IMR-90 (cell line): ENCODE measurements around the gene SDK1.

Experiments used
- POLR2A ChIP-seq: IDR thresholded peaks from 2 replicates; pipeline ENCODE4 v1.6.1; 2012; ENCODE audit warnings: mild to moderate bottlenecking, low read depth, low read length
- RFX5 ChIP-seq: IDR thresholded peaks from 2 replicates; pipeline ENCODE4 v1.8.0; 2012; ENCODE audit warnings: low read depth, mild to moderate bottlenecking, low read length, moderate library complexity
- TF ChIP-seq, protein P1 (sequence below): conservative IDR thresholded peaks from 2 replicates; pipeline ENCODE4 v1.5.1; 2012; ENCODE audit warnings: mild to moderate bottlenecking, low read depth, low read length, improper control_type of control experiment

GRCh38 chr7:4238861-4239260 lies 937.8 kb downstream of the SDK1 start:
- no peak for TF ChIP-seq RFX5
- TF ChIP-seq POLR2A, result no peak
- TF ChIP-seq, protein P1, sequence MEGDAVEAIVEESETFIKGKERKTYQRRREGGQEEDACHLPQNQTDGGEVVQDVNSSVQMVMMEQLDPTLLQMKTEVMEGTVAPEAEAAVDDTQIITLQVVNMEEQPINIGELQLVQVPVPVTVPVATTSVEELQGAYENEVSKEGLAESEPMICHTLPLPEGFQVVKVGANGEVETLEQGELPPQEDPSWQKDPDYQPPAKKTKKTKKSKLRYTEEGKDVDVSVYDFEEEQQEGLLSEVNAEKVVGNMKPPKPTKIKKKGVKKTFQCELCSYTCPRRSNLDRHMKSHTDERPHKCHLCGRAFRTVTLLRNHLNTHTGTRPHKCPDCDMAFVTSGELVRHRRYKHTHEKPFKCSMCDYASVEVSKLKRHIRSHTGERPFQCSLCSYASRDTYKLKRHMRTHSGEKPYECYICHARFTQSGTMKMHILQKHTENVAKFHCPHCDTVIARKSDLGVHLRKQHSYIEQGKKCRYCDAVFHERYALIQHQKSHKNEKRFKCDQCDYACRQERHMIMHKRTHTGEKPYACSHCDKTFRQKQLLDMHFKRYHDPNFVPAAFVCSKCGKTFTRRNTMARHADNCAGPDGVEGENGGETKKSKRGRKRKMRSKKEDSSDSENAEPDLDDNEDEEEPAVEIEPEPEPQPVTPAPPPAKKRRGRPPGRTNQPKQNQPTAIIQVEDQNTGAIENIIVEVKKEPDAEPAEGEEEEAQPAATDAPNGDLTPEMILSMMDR, result no peak
